ENCODE data around the gene GTF2I.
"Not testable (repeated sequence)": the region's sequence is repeated elsewhere in the genome, so short reads cannot be mapped to it uniquely, and the experiment has no call there.

Gene GTF2I

DNA sequence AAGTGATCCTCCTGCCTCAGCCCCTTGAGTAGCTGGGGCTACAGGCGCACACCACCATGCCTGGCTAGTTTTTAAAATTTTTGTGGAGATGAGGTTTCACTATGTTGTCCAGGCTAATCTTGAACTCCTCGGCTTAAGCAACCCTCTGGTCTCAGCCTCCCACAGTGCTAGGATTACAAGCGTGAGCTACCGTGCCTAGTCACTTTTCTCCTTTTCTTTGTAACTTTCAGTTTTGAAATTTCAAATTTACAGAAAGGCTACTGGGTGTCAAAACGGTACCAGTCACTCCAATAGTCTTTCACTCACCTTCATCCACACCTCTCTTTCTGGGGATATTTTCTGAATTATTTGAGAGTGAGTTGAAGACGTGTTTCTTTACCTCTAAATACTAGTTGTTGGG is 117.6 kb downstream of the GTF2I start:
- not testable (repeated sequence) for DNase-seq (ENCODE audit: low read depth, low spot score); H3K27ac ChIP-seq (ENCODE audit: low read length); H3K9me3 ChIP-seq (ENCODE audit: control insufficient read depth, insufficient read depth, low read length); H3K4me1 ChIP-seq (ENCODE audit: control insufficient read depth, insufficient read depth, low read length); H3K4me3 ChIP-seq (ENCODE audit: low read length); H3K27me3 ChIP-seq (ENCODE audit: control insufficient read depth, insufficient read depth, low read length); H3K36me3 ChIP-seq (ENCODE audit: control insufficient read depth, insufficient read depth, low read length)
- WGBS (ENCODE audit: insufficient coverage, insufficient read length), result no CpG with 5 or more reads among the region's 6 CpGs

DNA sequence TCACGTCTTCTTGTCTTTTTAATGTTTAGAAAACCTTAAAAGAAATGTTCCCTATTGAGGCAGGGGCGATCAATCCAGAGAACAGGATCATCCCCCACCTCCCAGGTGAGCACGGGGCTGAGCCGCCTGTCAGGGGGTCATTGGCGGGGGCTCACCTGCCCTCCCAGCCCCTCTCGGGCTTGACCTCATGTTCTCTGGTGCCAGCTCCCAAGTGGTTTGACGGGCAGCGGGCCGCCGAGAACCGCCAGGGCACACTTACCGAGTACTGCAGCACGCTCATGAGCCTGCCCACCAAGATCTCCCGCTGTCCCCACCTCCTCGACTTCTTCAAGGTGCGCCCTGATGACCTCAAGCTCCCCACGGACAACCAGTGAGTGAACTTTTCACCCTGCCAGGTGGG is 121.5 kb downstream of the GTF2I start:
- not testable (repeated sequence) for H3K27me3 ChIP-seq (ENCODE audit: control insufficient read depth, insufficient read depth, low read length); DNase-seq (ENCODE audit: low read depth, low spot score); H3K9me3 ChIP-seq (ENCODE audit: control insufficient read depth, insufficient read depth, low read length); H3K27ac ChIP-seq (ENCODE audit: low read length); H3K4me1 ChIP-seq (ENCODE audit: control insufficient read depth, insufficient read depth, low read length); H3K4me3 ChIP-seq (ENCODE audit: low read length); H3K36me3 ChIP-seq (ENCODE audit: control insufficient read depth, insufficient read depth, low read length)
- WGBS (ENCODE audit: insufficient coverage, insufficient read length), result no CpG with 5 or more reads among the region's 17 CpGs

DNA sequence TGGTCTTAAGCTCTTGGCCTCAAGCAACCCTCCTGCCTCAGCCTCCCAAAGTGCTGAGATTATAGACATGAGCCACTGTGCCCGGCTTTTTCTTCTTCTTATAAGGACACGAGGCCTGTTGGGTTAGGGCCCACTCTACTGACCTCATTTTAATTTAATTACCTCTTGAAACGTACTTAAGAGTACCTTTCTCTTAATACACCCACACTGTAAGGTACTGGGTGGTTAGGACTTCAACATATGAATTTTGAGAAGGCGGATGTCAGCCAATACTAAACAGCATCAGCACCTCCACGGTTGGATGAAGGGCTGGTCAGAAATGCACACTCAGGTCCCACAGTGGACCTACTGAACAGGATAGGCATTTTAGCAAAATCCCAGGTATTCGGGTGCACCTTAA is 124.2 kb downstream of the GTF2I start:
- not testable (repeated sequence) for DNase-seq (ENCODE audit: low read depth, low spot score); H3K9me3 ChIP-seq (ENCODE audit: control insufficient read depth, insufficient read depth, low read length); H3K4me1 ChIP-seq (ENCODE audit: control insufficient read depth, insufficient read depth, low read length); H3K4me3 ChIP-seq (ENCODE audit: low read length); H3K27ac ChIP-seq (ENCODE audit: low read length); H3K36me3 ChIP-seq (ENCODE audit: control insufficient read depth, insufficient read depth, low read length); H3K27me3 ChIP-seq (ENCODE audit: control insufficient read depth, insufficient read depth, low read length)
- no CpG with 5 or more reads among the region's 6 CpGs for WGBS (ENCODE audit: insufficient coverage, insufficient read length)

DNA sequence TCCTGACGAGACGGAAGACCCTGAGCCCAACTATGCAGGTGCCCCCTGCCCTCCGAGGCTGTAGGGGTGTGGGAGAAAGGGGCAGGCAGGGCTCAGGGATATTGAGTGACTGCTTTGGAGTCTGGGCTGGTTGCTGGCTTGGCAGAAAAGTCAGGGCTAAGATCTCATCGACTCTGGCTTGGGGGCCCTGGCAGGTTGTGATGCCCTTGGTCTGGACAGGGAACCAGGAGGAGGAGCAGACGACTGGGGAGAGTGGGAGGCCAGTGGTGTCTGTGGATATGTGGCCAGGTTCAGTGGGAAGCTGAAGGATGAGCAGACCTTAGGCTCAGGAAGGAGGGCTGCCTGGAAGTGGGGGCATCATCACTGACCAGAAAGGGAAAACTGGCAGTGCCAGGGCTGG is 126.1 kb downstream of the GTF2I start:
- H3K9me3 ChIP-seq (ENCODE audit: control insufficient read depth, insufficient read depth, low read length); H3K36me3 ChIP-seq (ENCODE audit: control insufficient read depth, insufficient read depth, low read length); H3K27ac ChIP-seq (ENCODE audit: low read length); H3K27me3 ChIP-seq (ENCODE audit: control insufficient read depth, insufficient read depth, low read length); H3K4me3 ChIP-seq (ENCODE audit: low read length); DNase-seq (ENCODE audit: low read depth, low spot score); H3K4me1 ChIP-seq (ENCODE audit: control insufficient read depth, insufficient read depth, low read length): not testable (repeated sequence)
- no CpG with 5 or more reads among the region's 5 CpGs for WGBS (ENCODE audit: insufficient coverage, insufficient read length)

DNA sequence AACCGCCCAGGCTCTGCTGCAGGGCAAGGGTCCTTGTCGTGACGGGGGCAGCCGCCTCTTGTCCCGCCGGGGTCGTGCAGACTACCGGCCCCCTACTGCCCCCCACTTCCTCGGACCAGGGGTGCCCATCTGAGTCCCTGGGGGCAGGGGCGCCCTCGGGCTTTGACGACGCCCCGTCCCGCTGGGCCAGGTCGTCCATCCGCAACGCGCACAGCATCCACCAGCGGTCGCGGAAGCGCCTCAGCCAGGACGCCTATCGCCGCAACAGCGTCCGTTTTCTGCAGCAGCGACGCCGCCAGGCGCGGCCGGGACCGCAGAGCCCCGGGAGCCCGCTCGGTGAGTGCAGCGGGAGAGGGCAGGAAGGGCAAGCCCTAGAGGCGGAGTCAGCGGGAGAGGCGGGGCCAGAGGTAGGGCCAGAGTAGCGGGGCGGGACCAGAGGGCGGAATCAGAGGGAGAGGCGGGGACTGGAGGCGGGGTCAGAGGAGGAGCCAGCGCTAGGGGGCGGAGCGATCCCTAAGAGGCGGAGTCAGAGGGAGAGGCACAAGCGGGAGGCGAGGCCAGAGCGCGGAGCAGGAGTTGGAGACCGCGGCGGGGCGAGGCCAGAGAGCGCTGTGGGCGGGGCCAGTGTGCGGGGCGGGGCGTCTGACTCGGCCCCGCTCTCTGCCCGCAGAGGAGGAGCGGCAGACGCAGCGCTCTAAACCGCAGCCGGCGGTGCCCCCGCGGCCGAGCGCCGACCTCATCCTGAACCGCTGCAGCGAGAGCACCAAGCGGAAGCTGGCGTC is 131.0 kb downstream of the GTF2I start:
- no CpG with 5 or more reads among the region's 82 CpGs for WGBS (ENCODE audit: insufficient coverage, insufficient read length)
- DNase-seq (ENCODE audit: low read depth, low spot score); H3K36me3 ChIP-seq (ENCODE audit: control insufficient read depth, insufficient read depth, low read length); H3K4me1 ChIP-seq (ENCODE audit: control insufficient read depth, insufficient read depth, low read length); H3K9me3 ChIP-seq (ENCODE audit: control insufficient read depth, insufficient read depth, low read length); H3K27ac ChIP-seq (ENCODE audit: low read length); H3K27me3 ChIP-seq (ENCODE audit: control insufficient read depth, insufficient read depth, low read length): not testable (repeated sequence)
- peak overlapping the region; percentile 22; the same call in 1 of the 2 replicates for H3K4me3 ChIP-seq (ENCODE audit: low read length)

DNA sequence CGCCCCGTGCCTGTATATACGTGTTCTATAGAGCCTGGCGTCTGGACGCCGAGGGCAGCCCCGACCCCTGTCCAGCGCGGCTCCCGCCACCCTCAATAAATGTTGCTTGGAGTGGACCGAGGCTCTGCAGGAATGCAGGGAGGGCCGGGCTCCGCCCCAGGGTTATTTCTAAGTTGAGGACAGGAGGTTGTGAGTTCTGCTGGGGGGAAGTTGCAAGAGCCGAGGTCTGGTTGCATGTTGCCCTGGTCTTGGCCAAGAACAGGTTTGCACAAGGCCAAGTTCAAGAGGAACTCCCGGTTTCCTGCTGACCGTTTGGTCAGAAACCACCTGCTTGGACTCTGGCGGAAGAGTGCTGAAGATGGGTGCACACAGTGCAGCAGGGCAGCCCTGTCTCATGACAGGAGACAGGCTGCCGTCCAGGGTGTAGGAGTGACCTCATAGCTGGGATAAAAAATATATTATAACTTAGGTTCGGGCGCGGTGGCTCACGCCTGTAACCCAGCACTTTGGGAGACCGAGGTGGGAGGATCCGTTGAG is 131.8 kb downstream of the GTF2I start:
- not testable (repeated sequence) for H3K4me3 ChIP-seq (ENCODE audit: low read length); H3K9me3 ChIP-seq (ENCODE audit: control insufficient read depth, insufficient read depth, low read length); H3K27me3 ChIP-seq (ENCODE audit: control insufficient read depth, insufficient read depth, low read length); H3K4me1 ChIP-seq (ENCODE audit: control insufficient read depth, insufficient read depth, low read length); H3K36me3 ChIP-seq (ENCODE audit: control insufficient read depth, insufficient read depth, low read length); H3K27ac ChIP-seq (ENCODE audit: low read length); DNase-seq (ENCODE audit: low read depth, low spot score)
- WGBS (ENCODE audit: insufficient coverage, insufficient read length), result no CpG with 5 or more reads among the region's 24 CpGs

DNA sequence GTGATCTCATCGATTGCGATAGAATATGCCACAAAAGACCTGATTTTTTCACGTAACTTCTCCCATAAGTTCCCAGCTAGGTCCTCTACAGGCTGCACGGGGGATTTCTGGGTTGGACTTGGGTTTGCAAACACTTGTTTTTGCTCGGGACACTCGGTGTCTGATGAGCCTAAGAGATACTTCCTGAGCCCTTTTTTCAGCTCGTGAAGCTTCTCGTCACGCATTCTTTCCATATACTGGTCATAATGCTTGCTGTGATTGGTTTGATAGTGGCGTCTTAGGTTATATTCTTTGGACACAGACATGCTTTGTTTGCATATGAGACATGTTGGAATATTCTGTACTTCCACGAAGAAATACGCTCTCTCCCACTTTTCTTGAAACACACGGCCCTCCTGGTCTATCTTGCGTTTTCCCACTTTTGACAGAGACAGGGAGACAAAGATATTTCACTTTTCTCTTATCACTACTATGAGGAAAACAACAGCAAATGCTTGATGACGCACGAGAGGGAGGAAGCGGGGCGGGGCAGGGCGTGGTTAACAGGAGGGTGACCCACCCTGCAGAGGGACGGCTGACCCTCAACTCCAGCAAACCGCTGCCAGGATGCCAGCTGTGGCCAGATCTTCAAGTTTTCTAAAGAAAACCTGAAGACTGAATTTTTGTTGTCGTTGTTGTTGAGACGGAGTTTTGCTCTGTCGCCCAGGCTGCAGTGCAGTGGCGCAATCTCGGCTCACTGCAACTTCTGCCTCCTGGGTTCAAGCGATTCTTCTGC is 140.5 kb downstream of the GTF2I start:
- H3K27ac ChIP-seq (ENCODE audit: low read length); H3K27me3 ChIP-seq (ENCODE audit: control insufficient read depth, insufficient read depth, low read length); H3K4me1 ChIP-seq (ENCODE audit: control insufficient read depth, insufficient read depth, low read length); H3K9me3 ChIP-seq (ENCODE audit: control insufficient read depth, insufficient read depth, low read length); H3K36me3 ChIP-seq (ENCODE audit: control insufficient read depth, insufficient read depth, low read length); DNase-seq (ENCODE audit: low read depth, low spot score); H3K4me3 ChIP-seq (ENCODE audit: low read length): not testable (repeated sequence)
- WGBS (ENCODE audit: insufficient coverage, insufficient read length), result no CpG with 5 or more reads among the region's 27 CpGs

DNA sequence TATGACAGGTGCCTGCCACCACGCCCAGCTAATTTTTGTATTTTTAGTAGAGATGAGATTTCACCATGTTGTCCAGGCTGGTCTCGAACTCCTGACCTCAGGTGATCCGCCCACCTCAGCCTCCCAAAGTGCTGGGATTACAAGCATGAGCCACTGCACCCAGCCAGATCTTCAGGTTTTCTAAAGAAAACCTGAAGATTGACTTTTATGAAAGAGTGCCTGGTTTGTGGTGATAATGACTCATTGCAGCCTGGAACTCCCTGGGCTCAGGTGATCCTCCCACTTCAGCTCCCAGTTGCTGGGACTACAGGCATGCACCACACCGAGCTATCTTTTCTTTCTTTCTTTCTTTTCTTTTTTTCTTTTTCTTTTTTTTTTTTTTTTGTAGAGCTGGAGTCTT is 141.1 kb downstream of the GTF2I start:
- not testable (repeated sequence) for H3K27ac ChIP-seq (ENCODE audit: low read length); H3K9me3 ChIP-seq (ENCODE audit: control insufficient read depth, insufficient read depth, low read length); H3K4me1 ChIP-seq (ENCODE audit: control insufficient read depth, insufficient read depth, low read length); DNase-seq (ENCODE audit: low read depth, low spot score); H3K27me3 ChIP-seq (ENCODE audit: control insufficient read depth, insufficient read depth, low read length); H3K4me3 ChIP-seq (ENCODE audit: low read length); H3K36me3 ChIP-seq (ENCODE audit: control insufficient read depth, insufficient read depth, low read length)
- no CpG with 5 or more reads among the region's 4 CpGs for WGBS (ENCODE audit: insufficient coverage, insufficient read length)

All from iPS DF 6.9 (cell line).